H7 (cell line): ENCODE measurements around the gene TNFRSF14. TPM values are rescaled to one million over a fixed set of nuclear protein-coding genes. Genes with fewer than 3 reads are reported as not detected.

Experiments used
- DNase-seq: peaks from one replicate; pipeline ENCODE4 v3.0.0; 2012
- H3K27me3 ChIP-seq: 2 replicates; pipeline ENCODE4 v1.6.0; 2011; ENCODE audit warnings: mild to moderate bottlenecking, low read length; ENCODE audit not compliant: control insufficient read depth, insufficient read depth
- H3K36me3 ChIP-seq: replicated peaks from 2 replicates; pipeline ENCODE4 v1.5.1; 2011; ENCODE audit warnings: low read length; ENCODE audit not compliant: control insufficient read depth, insufficient read depth
- H3K4me3 ChIP-seq: 2 replicates; pipeline ENCODE4 v1.5.1; 2011; ENCODE audit warnings: low read depth, mild to moderate bottlenecking, control low read depth, low read length, moderate library complexity; ENCODE audit not compliant: insufficient read depth
- total RNA-seq: library from RNA; depleted of rRNA; stranded (reverse); fragments of >200 nt; shearing (Covaris generic); gene quantifications from 2 replicates; pipeline ENCODE4 v1.2.3, GENCODE V29; 2014

The TNFRSF14 gene
- total RNA-seq, 1 experiment from 2014 or later: 0.55 TPM

DNA sequence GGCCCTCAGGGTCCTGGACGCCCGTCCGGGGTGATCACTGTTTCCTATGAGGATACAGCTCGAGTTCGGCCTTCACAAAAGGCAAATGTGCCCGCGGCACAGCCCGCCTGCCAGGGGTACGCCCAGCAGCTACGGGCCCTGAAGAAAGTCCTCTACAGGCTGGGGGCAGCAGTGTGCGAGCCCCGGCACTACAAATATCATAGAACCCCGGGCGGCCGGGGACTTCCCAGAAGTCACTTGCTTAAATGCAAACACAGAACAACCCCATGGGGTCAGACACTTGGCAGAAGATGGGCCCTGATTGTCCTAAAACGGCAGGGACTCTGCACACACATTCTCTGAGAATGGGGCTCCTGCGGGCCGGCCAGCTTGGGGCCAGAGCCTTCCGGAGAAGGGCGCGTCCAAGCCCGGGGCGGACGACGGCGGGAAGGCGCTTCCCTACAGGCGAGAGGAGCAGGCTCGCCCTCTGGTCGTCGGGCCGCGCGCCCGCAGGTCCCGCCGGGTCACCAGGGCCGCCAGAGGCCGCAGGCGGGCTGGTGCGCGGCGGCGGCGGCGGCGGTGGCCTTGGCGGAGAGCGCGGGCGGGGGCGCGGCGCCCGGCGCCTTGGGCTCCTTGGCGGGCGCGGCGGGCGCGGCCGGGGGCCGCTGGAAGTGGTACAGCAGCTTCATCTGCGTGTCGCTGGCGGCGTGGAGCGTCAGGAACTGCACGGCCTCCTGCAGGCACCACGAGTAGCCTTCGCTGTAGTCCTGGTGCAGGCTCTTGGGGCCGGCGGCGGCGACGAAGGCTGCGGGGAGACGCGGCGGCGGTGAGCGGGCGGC, 27.0 kb upstream of the TNFRSF14 start:
- no peaks in the 10 kb centered on the region for H3K36me3 ChIP-seq
- peak; percentile 93 for DNase-seq
- H3K4me3 ChIP-seq: peak overlapping the region; percentile 29
- H3K27me3 ChIP-seq: peaks cover 59% of the 10 kb centered on the region

DNA sequence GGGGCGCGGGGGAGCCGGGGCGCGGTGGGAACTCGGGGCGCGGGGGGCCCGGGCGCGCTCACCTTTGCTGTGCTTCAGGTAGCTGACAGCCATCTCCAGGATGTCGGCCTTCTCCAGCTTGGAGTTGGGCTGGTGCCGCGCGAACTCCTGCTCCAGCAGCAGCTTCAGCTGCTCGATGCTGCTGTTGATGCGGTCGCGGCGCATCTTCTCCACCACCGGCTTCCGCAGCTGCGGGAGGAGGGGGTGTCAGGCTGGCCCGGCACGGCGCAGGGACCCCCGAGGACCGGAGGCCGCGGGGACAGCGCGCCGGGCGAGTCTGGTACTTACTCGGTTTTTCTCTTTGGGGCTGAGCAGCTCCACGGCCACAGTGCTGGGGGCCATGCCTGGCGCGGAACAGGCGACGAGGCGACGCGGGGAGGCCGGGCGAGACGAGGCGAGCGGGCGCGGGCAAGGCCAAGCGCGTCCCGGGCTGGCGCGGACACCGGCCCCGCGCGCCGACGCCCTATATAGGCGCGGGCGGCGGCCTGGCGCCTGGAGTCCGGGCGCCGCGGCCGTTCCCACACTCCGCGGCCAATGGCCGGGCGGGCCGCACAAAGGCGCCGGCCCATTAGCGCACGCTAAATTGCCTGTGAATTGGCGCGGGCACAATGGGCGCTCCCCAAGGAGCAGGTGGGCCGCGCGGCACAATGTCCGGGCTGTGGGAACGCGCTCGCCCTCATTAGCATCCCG, 26.2 kb upstream of the TNFRSF14 start, which contains the start of gene HES5:
Gene HES5, minus strand, starts transcription at position 480 of the 729 bp plus-strand sequence. Its CDS starts 99 bp downstream, at position 381.
- Histone ChIP-seq H3K4me3 (peak within 1 kb of the TSS; percentile 29), H3K36me3 (no peaks in the 10 kb centered on the region), H3K27me3 (peaks cover 59% of the 10 kb centered on the region)
- peak; percentile 92 for DNase-seq

DNA sequence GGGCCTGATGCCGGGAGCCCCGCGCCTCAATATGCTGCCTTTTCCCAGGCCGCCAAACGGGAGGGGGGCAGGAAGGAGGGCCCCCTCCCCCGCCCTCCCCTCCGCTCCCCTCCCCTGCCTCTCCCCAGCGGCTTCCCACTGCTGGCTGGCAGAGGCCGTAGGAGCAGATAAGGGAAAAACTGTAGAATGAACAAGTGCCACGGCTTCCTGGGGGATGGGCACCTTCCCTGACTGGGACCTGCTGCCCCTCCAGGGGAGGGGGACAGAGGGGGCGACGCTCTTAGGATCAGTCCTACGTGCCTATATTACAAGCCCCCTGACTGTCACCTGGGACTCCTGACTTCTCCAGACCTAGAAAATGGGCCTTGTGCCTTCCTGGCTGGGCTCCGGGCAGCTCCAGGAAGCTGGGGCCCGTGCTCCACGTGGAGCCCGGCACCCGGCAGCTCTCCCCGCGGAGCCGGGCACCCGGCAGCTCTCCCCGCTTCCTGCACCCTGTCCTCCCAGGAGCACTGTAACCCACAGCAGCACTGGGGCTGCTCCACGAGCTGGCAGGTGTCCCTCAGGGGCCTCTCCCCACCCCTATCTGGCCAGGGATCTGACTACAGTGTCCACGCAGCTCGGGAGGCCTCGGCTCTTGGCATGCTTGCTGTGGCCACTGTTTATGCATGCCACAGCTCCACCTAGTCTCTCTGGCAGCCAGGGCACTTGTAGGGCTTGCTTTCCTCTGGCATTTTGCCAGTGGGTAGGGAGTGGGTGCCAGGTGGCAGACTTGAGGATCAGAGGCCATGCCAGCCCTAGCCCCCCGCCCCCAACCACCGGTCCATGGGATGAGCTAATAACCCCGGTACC, 25.4 kb upstream of the TNFRSF14 start:
- no peaks in the 10 kb centered on the region for H3K36me3 ChIP-seq
- H3K4me3 ChIP-seq: no peak overlapping the region
- DNase-seq: no peak
- H3K27me3 ChIP-seq: peaks cover 62% of the 10 kb centered on the region

DNA sequence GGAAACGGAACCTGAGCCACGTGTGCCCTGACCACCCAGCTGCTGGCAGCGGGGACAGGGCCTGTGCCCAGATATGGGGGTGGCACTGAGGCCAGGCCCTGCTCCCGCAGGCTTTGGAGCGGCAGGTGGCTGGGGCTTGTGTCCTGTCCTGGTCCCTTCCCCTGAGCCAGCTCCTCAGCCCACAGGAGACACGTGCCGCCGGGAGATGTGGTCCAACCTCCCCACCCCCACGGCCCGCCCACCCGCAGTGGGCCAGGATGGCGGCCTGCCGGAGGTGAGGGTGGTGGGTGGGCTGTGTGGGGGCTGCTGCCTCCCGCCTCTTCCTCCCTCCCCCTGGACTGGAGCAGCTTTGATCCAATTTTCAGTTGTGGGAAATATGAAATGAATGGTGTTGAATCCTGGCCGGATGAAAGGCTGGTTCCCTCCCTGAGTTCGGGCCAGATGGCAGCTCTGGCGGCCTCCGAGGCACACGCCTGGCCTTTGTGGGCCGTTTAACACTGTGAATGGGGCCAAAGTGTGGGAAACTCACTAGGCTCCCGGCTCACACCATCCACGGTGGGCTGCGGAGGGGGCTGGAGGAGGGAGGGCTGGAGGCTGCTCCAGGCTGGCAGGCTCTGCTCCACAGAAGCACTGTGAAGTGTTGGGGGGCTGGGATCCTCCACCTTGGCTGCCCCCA, 23.5 kb upstream of the TNFRSF14 start:
- no peak for DNase-seq
- H3K36me3 ChIP-seq: no peaks in the 10 kb centered on the region
- H3K4me3 ChIP-seq: no peak overlapping the region
- peaks cover 55% of the 10 kb centered on the region for H3K27me3 ChIP-seq

DNA sequence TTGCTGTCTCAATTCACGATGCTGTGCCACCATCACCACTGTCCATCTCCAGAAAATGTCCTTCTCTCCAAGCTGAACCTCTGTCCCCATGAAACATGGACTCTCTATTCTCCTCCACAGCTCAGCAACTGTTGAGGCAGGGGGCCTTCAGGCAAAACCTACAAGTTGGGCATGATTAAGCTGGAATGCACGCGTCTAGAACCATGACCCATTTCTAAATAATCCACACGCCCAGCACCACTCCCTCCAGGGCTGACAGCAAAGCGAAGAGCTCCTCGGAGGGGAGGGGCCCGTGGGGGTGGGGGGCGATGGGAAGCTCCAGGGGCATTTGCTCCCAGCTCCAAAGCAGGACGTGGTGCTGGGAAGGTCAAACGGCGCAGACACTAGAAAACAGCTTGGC, 22.8 kb upstream of the TNFRSF14 start:
- Histone ChIP-seq H3K27me3 (peaks cover 47% of the 10 kb centered on the region), H3K4me3 (no peak overlapping the region), H3K36me3 (no peaks in the 10 kb centered on the region)
- no peak for DNase-seq

DNA sequence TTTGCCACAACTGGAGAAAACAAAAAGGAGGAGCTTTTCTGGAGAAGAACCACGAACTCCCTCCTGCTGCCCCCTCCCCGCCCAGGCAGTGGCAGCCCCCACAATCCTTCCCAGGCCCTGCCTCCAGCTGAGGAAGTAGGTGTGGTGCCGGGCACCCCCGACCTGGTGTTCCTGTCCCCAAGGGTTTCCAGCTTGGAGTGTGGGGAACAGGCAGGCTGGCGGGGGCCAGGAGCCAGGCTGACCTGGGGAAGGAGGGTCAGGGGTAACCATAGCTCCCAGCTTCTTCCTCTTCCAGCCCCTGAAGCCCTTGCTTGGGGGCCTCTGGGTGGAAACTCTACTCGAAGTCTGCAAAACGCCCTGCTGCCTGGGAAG, 21.9 kb upstream of the TNFRSF14 start:
- H3K27me3 ChIP-seq: peaks cover 39% of the 10 kb centered on the region
- no peak overlapping the region for H3K4me3 ChIP-seq
- H3K36me3 ChIP-seq: no peaks in the 10 kb centered on the region
- no peak for DNase-seq

DNA sequence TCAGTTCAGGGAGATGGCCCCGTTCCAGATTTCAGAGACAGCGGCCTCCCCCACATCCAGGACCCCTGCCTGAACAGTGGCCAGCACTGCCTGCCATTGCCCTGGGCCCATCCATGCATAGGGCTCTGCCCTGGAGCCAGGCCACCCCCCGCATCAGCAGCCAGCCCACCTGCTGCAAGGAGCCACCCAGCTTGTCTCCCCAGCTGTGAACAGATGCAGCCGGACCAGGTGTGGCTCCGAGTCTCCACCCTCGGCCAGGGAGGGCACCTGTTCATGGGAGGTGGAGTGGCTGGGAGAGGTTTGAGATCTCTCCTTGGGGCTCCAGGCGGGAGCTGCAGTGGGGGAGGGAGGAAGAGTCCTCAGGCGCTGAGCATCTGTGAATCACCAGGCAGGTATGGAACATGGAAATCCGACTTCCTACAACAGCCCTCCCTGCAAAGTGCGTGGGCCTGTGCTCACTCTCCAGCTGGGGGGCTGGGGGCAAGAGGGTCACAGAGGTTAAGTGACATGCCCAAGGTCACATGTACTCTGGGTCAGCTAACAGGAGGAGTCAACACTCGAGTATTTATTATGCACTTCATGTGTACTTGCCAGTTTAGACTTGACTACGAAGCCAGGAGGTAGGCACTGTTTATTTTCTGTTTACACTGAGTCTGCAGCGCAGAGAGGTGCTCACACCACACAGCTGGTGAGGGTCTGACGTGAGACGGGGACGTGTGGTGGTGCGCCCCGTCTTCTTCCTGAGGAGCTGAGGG, 21.3 kb upstream of the TNFRSF14 start:
- peak; percentile 81 for DNase-seq
- Histone ChIP-seq H3K36me3 (no peaks in the 10 kb centered on the region), H3K27me3 (peaks cover 34% of the 10 kb centered on the region), H3K4me3 (no peak overlapping the region)

DNA sequence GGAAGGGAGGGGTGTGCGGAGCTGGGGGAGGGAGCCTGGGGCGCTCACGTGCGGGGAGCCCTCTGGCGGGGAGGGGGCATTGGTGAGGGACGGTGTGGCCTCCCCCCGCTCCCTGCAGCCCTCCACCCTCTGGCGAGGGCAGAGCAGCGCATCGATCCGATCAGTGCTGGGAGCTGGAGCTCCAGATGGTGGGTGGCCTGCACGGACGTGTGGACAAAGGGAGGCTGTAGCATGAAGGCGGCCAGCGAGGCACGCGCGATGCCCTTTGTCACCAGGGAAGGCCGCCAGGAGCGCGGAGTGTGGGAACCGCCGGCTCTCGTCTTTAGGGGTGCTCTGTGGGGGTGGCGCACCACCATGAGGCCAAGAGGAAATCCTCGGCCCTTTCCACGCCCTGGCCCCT, 20.7 kb upstream of the TNFRSF14 start:
- peak; percentile 79 for DNase-seq
- H3K36me3 ChIP-seq: no peaks in the 10 kb centered on the region
- H3K27me3 ChIP-seq: peaks cover 35% of the 10 kb centered on the region
- no peak overlapping the region for H3K4me3 ChIP-seq

DNA sequence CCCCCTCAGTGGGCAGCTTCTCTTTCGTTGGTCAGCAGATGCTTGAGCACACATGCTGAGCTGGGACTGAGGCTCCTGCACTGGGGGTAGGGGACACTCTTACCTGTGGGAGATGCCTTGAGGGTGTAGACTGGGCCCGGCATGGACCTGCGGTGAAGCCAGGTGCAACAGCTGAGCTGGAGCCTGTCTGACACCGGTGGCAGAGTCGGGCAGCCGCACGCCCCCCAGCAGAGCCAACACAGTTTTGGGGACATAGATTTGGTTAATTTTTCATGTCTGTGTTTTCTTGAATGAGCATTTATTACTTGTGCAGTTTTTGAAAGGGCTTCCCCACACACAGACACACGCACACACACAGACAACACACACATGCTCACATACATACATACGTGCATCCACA, 20.2 kb upstream of the TNFRSF14 start:
- Histone ChIP-seq H3K27me3 (peaks cover 31% of the 10 kb centered on the region), H3K4me3 (no peak overlapping the region), H3K36me3 (no peaks in the 10 kb centered on the region)
- DNase-seq: no peak

DNA sequence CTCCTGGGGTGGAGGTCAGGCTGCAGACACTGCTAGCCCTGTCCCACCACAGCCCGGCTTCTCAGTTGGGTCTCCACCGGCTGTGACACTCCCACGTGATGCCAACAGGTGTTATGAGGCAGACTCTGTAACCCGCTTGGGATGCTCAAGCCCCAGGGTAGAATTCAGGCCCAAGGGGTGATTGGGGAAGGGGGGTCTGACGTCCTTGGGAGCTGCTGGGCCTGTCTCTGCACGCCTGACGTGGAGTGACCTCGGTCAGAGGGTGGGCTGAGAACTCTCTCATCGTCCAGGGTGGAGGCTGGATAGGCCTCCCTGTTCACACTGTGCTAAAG, 18.4 kb upstream of the TNFRSF14 start:
- peaks cover 22% of the 10 kb centered on the region for H3K27me3 ChIP-seq
- no peaks in the 10 kb centered on the region for H3K36me3 ChIP-seq
- DNase-seq: no peak
- H3K4me3 ChIP-seq: no peak overlapping the region

DNA sequence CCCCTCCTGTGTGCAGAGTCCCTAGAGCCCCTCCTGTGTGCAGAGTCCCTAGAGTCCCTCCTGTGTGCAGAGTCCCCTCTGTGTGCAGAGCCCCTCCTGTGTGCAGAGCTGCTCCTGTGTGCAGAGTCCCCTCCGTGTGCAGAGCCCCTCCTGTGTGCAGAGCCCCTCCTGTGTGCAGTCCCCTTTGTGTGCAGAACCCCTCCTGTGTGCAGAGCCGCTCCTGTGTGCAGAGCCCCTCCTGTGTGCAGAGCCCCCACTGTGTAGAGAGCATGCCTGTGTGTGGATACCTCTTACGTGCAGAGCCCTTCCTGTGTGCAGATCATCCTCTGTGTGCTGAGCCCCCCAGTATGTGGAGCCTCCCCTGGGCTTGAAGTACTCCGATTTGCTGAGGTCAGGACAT, 17.8 kb upstream of the TNFRSF14 start:
- H3K4me3 ChIP-seq: no peak overlapping the region
- no peaks in the 10 kb centered on the region for H3K36me3 ChIP-seq
- DNase-seq: no peak
- peaks cover 19% of the 10 kb centered on the region for H3K27me3 ChIP-seq

DNA sequence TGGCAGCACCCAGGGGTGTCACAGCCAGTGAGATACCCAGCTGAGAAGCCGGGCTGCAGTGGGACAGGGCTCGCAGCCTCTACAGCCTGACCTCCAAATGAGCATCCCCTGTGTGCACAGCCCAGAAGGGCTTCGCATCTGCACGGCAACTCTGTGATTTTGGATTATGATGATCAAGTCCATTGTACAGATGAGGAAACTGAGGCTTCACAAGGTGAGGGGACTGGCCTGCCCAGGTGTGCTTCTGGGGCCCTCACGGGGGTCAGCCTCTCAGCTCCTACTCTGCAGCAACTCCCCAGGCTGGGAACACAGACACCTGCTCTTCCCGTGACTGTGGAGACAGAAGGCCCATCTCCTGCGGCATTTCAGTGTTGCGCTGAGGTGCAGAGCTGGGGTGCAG, 17.3 kb upstream of the TNFRSF14 start:
- Histone ChIP-seq H3K4me3 (no peak overlapping the region), H3K27me3 (peaks cover 19% of the 10 kb centered on the region), H3K36me3 (no peaks in the 10 kb centered on the region)
- DNase-seq: no peak

DNA sequence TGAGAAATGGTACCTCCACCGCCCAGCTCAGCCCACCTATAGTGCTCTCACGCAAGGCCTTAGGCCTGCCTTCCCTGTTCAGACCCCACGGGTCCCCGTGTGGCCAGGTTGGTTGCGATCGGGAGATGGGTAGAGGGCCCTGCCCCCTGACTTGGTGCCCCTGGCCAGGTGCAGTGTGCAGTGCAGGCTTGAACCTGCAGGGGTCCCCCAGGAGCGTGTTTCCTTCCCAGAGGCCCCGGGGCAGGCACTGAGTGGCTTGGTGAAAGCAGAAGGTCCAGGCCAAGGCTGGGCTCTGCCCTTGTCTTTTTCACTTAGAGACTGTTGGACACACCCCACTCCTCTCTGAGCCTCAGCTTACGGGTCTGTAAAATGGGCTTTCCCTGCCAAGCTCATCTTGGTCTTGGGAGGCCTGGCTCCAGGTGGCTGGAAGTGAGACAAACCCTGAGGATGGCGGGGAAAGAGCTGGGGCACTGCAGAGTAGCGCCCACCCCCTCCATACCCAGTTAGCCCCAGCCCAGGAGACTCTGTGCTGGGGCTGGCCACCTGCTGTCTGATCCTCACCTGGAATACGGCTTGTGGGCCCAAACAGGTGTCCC, 16.8 kb upstream of the TNFRSF14 start:
- no peak overlapping the region for H3K4me3 ChIP-seq
- peaks cover 19% of the 10 kb centered on the region for H3K27me3 ChIP-seq
- H3K36me3 ChIP-seq: no peaks in the 10 kb centered on the region
- peak; percentile 87 for DNase-seq
